ENCODE data around the gene CACNA1C. TPM values are rescaled to one million over a fixed set of nuclear protein-coding genes. Genes with fewer than 3 reads are reported as not detected.
"Not testable (repeated sequence)": the region's sequence is repeated elsewhere in the genome, so short reads cannot be mapped to it uniquely, and the experiment has no call there.

Gene CACNA1C
- total RNA-seq, 4 donors from 2014 or later = 3.8 to 13.6 (median 5.7) TPM

GRCh38 chr12:2739832-2740641 lies 687.2 kb downstream of the CACNA1C start:
- ATAC-seq (ENCODE audit: low FRiP score) = no peak
- no peak for TF ChIP-seq CTCF (IDR thresholded peaks at IDR 0.05)
- no peak for DNase-seq (ENCODE audit: low spot score)

GRCh38 chr12:2742037-2742436 lies 689.2 kb downstream of the CACNA1C start:
- not testable (repeated sequence) for ATAC-seq (ENCODE audit: low FRiP score)

GRCh38 chr12:2743478-2743877 lies 690.7 kb downstream of the CACNA1C start:
- no peak for ATAC-seq (ENCODE audit: low FRiP score)

More at GRCh38 chr12:2742037-2742436, 689.2 kb downstream of the CACNA1C start:
- DNase-seq (ENCODE audit: low spot score) = not testable (repeated sequence)

GRCh38 chr12:2745655-2746054 lies 692.9 kb downstream of the CACNA1C start:
- DNase-seq (ENCODE audit: low spot score) (no peak), ATAC-seq (ENCODE audit: low FRiP score) (no peak)
- no peak for TF ChIP-seq CTCF (IDR thresholded peaks at IDR 0.05)

More at GRCh38 chr12:2743478-2743877, 690.7 kb downstream of the CACNA1C start:
- no peak for DNase-seq (ENCODE audit: low spot score)
- no peak for TF ChIP-seq CTCF (IDR thresholded peaks at IDR 0.05)

Other genes with a start within 250 kb of the CACNA1C start
- not detected for gene LRTM2, start 232.4 kb upstream of the CACNA1C start, total RNA-seq
- 10 to 100 TPM in 1 of 4 donors, 1 to 10 TPM in 3; 3.9 to 13.0 (median 6.8) TPM for gene CACNA2D4, start 134.3 kb upstream of the CACNA1C start, total RNA-seq
- 10 to 100 TPM in 2 of 4 donors, 1 to 10 TPM in 2; 7.2 to 19.2 (median 9.9) TPM for gene DCP1B, start 48.5 kb upstream of the CACNA1C start, total RNA-seq